ENCODE results near the gene MME.

MME gene

GRCh38 chr3:155192957-155193746, 113.0 kb downstream of the MME start:
- Histone ChIP-seq H3K4me3 (ENCODE audit: low read length) (no peak overlapping the region), H3K27ac (ENCODE audit: low read length) (no peak overlapping the region), H3K9me3 (ENCODE audit: insufficient read depth, low read length) (no peaks in the 10 kb centered on the region), H3K4me1 (ENCODE audit: low read length) (peaks cover 9% of the 10 kb centered on the region), H3K27me3 (ENCODE audit: low read depth, low read length) (no peaks in the 10 kb centered on the region), H3K36me3 (replicated peaks; ENCODE audit: low read depth, low read length) (no peaks in the 10 kb centered on the region), H3K9ac (ENCODE audit: low read length) (no peak overlapping the region), H3K79me2 (ENCODE audit: low read length) (no peaks in the 10 kb centered on the region), H2AFZ (ENCODE audit: low read depth, low read length) (no peak overlapping the region), H3K4me2 (ENCODE audit: low read length) (no peak overlapping the region), H4K20me1 (ENCODE audit: insufficient read depth, low read length) (no peaks in the 10 kb centered on the region)
- no peak for TF ChIP-seq EZH2phosphoT487 (IDR thresholded peaks at IDR 0.05; ENCODE audit: low read depth)
- no peak for TF ChIP-seq CTCF (IDR thresholded peaks at IDR 0.05; ENCODE audit: low read depth, low read length)

GRCh38 chr3:155193868-155194267, 113.7 kb downstream of the MME start:
- no peaks in the 10 kb centered on the region for H3K9me3 ChIP-seq (ENCODE audit: insufficient read depth, low read length)
- TF ChIP-seq EZH2phosphoT487 (IDR thresholded peaks at IDR 0.05; ENCODE audit: low read depth) (no peak), CTCF (IDR thresholded peaks at IDR 0.05; ENCODE audit: low read depth, low read length) (no peak)
- no peaks in the 10 kb centered on the region for H3K36me3 ChIP-seq (replicated peaks; ENCODE audit: low read depth, low read length)
- H3K4me1 ChIP-seq (ENCODE audit: low read length), result peaks cover 9% of the 10 kb centered on the region
- H3K9ac ChIP-seq (ENCODE audit: low read length), result no peak overlapping the region
- H3K4me3 ChIP-seq (ENCODE audit: low read length), result no peak overlapping the region
- no peak overlapping the region for H3K4me2 ChIP-seq (ENCODE audit: low read length)
- no peaks in the 10 kb centered on the region for H4K20me1 ChIP-seq (ENCODE audit: insufficient read depth, low read length)
- no peak overlapping the region for H3K27ac ChIP-seq (ENCODE audit: low read length)
- H3K27me3 ChIP-seq (ENCODE audit: low read depth, low read length), result no peaks in the 10 kb centered on the region
- no peaks in the 10 kb centered on the region for H3K79me2 ChIP-seq (ENCODE audit: low read length)
- no peak overlapping the region for H2AFZ ChIP-seq (ENCODE audit: low read depth, low read length)

DNA sequence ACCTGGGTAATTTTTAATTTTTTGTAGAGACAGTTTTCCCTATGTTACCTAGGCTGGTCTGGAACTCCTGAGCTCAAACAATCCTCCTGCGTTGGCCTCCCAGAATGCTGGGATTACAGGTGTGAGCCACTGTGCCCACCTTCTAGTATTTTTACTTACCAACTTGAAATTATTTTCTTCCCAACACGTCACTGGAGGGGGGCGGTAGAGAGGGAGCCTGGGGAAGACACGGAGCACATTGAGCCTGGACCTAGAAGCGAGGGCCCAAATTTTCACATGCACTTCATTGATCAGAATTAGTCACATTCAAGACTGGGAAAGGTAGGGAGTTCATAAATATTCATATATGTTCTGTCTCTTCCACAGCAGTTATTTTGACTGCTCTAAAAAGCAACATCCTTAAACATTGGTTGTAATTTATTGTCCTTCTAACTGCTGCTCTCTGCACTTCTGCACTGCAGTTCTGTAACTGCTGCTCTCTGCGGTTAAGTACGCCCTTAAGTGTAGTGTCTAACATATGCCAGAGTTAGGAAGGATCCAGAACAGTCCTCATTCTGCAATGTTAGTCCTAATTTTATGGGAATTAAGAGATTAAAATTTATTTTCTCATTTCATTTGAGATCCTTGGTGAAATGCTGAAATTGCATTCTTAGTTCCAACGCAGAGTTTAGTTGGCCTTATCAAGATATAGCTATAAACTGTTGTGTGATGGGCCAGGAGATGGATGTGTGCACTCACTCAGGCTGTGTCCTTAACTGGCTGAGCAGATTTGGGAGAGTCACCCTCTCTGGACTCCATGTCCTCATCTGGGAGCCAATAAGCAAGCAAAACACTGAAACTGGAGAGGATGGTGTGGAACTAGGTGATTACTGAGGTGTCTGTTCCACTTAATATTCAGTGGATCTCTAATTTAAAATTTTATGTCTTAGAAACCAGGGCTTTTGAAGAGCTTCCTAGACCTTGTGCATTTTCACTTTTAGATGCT, 115.1 kb downstream of the MME start:
- H2AFZ ChIP-seq (ENCODE audit: low read depth, low read length), result no peak overlapping the region
- no peak overlapping the region for H3K4me3 ChIP-seq (ENCODE audit: low read length)
- no peaks in the 10 kb centered on the region for H3K36me3 ChIP-seq (replicated peaks; ENCODE audit: low read depth, low read length)
- no peak overlapping the region for H3K4me2 ChIP-seq (ENCODE audit: low read length)
- H3K9me3 ChIP-seq (ENCODE audit: insufficient read depth, low read length), result no peaks in the 10 kb centered on the region
- no peak overlapping the region for H3K9ac ChIP-seq (ENCODE audit: low read length)
- TF ChIP-seq CTCF (IDR thresholded peaks at IDR 0.05; ENCODE audit: low read depth, low read length) (no peak), EZH2phosphoT487 (IDR thresholded peaks at IDR 0.05; ENCODE audit: low read depth) (no peak)
- no peaks in the 10 kb centered on the region for H3K79me2 ChIP-seq (ENCODE audit: low read length)
- H3K4me1 ChIP-seq (ENCODE audit: low read length), result peaks cover 9% of the 10 kb centered on the region
- no peaks in the 10 kb centered on the region for H4K20me1 ChIP-seq (ENCODE audit: insufficient read depth, low read length)
- H3K27ac ChIP-seq (ENCODE audit: low read length), result no peak overlapping the region
- H3K27me3 ChIP-seq (ENCODE audit: low read depth, low read length), result no peaks in the 10 kb centered on the region
